Measurements from ENCODE around the gene ATP10A.

The ATP10A gene

GRCh38 chr15:25740383-25741255 is 122.5 kb downstream of the ATP10A start:
- no peaks in the 10 kb centered on the region for H3K9me3 Mint-ChIP-seq
- no peaks in the 10 kb centered on the region for H3K36me3 Mint-ChIP-seq (ENCODE audit: low read depth)
- peaks cover 24% of the 10 kb centered on the region for H3K27me3 Mint-ChIP-seq
- intact Hi-C loops (cut with micrococcal nuclease): loop anchor here (5.0 to 10.0 kb wide), 2 partner anchors 37 to 74 kb away; no protein-coding TSS in a partner anchor
- no peak overlapping the region for H3K4me3 Mint-ChIP-seq
- H3K4me1 Mint-ChIP-seq (ENCODE audit: low read depth): peaks cover 36% of the 10 kb centered on the region
- H3K27ac Mint-ChIP-seq: peak overlapping the region; percentile 47

GRCh38 chr15:25739687-25740121 is 123.4 kb downstream of the ATP10A start:
- intact Hi-C loops (cut with micrococcal nuclease): loop anchor here (5.0 to 10.0 kb wide), 3 partner anchors 38 to 125 kb away; partner anchors contain the start of gene ATP10A
- no peaks in the 10 kb centered on the region for H3K36me3 Mint-ChIP-seq (ENCODE audit: low read depth)
- H3K27me3 Mint-ChIP-seq: peaks cover 22% of the 10 kb centered on the region
- H3K4me3 Mint-ChIP-seq: no peak overlapping the region
- no peaks in the 10 kb centered on the region for H3K9me3 Mint-ChIP-seq
- H3K27ac Mint-ChIP-seq: no peak overlapping the region
- peaks cover 30% of the 10 kb centered on the region for H3K4me1 Mint-ChIP-seq (ENCODE audit: low read depth)

- Mint-ChIP-seq H3K36me3 (ENCODE audit: low read depth) (no peaks in the 10 kb centered on the region), H3K9me3 (no peaks in the 10 kb centered on the region), H3K27me3 (peaks cover 22% of the 10 kb centered on the region), H3K4me3 (no peak overlapping the region), H3K27ac (no peak overlapping the region), H3K4me1 (ENCODE audit: low read depth) (peaks cover 40% of the 10 kb centered on the region)
- intact Hi-C loops (cut with micrococcal nuclease): loop anchor here (10.0 kb wide), 1 partner anchor 126 kb away; the partner anchor contains the start of gene ATP10A
These were observed 124.8 kb downstream of the ATP10A start for GRCh38 chr15:25738171-25738965.

- Mint-ChIP-seq H3K4me1 (ENCODE audit: low read depth) (peaks cover 47% of the 10 kb centered on the region), H3K27ac (no peak overlapping the region), H3K4me3 (no peak overlapping the region), H3K27me3 (peaks cover 18% of the 10 kb centered on the region), H3K36me3 (ENCODE audit: low read depth) (no peaks in the 10 kb centered on the region), H3K9me3 (no peaks in the 10 kb centered on the region)
- intact Hi-C loops (cut with micrococcal nuclease): loop anchor here (10.0 kb wide), 1 partner anchor 128 kb away; the partner anchor contains the start of gene ATP10A
These were observed 125.9 kb downstream of the ATP10A start for GRCh38 chr15:25737218-25737643.

- Mint-ChIP-seq H3K4me1 (ENCODE audit: low read depth) (peaks cover 47% of the 10 kb centered on the region), H3K27me3 (peaks cover 17% of the 10 kb centered on the region), H3K27ac (no peak overlapping the region), H3K9me3 (no peaks in the 10 kb centered on the region), H3K4me3 (no peak overlapping the region), H3K36me3 (ENCODE audit: low read depth) (no peaks in the 10 kb centered on the region)
- intact Hi-C loops (cut with micrococcal nuclease): loop anchor here (10.0 kb wide), 1 partner anchor 128 kb away; the partner anchor contains the start of gene ATP10A
These were observed 126.7 kb downstream of the ATP10A start for GRCh38 chr15:25736461-25736860.

GRCh38 chr15:25735550-25736384 is 127.4 kb downstream of the ATP10A start:
- Mint-ChIP-seq H3K36me3 (ENCODE audit: low read depth) (no peaks in the 10 kb centered on the region), H3K27me3 (peaks cover 13% of the 10 kb centered on the region), H3K4me3 (no peak overlapping the region), H3K27ac (no peak overlapping the region), H3K4me1 (ENCODE audit: low read depth) (peaks cover 41% of the 10 kb centered on the region), H3K9me3 (no peaks in the 10 kb centered on the region)
- intact Hi-C loops (cut with micrococcal nuclease): loop anchor here (10.0 kb wide), 1 partner anchor 129 kb away; the partner anchor contains the start of gene ATP10A

- H3K4me1 Mint-ChIP-seq (ENCODE audit: low read depth): peaks cover 32% of the 10 kb centered on the region
- H3K27ac Mint-ChIP-seq: no peak overlapping the region
These were observed 128.3 kb downstream of the ATP10A start for GRCh38 chr15:25734680-25735355.

GRCh38 chr15:25733856-25734679 is 129.1 kb downstream of the ATP10A start:
- Mint-ChIP-seq H3K36me3 (ENCODE audit: low read depth) (no peaks in the 10 kb centered on the region), H3K27me3 (no peaks in the 10 kb centered on the region), H3K4me3 (no peak overlapping the region), H3K27ac (no peak overlapping the region), H3K9me3 (no peaks in the 10 kb centered on the region), H3K4me1 (ENCODE audit: low read depth) (peaks cover 25% of the 10 kb centered on the region)
- intact Hi-C loops (cut with micrococcal nuclease): loop anchor here (10.0 kb wide), 1 partner anchor 131 kb away; the partner anchor contains the start of gene ATP10A

More at GRCh38 chr15:25734680-25735355, 128.3 kb downstream of the ATP10A start:
- peaks cover 6% of the 10 kb centered on the region for H3K27me3 Mint-ChIP-seq
- no peaks in the 10 kb centered on the region for H3K36me3 Mint-ChIP-seq (ENCODE audit: low read depth)
- no peaks in the 10 kb centered on the region for H3K9me3 Mint-ChIP-seq
- intact Hi-C loops (cut with micrococcal nuclease): loop anchor here (10.0 kb wide), 1 partner anchor 130 kb away; the partner anchor contains the start of gene ATP10A
- no peak overlapping the region for H3K4me3 Mint-ChIP-seq

- Mint-ChIP-seq H3K27me3 (no peaks in the 10 kb centered on the region), H3K4me1 (ENCODE audit: low read depth) (peaks cover 21% of the 10 kb centered on the region), H3K9me3 (no peaks in the 10 kb centered on the region), H3K36me3 (ENCODE audit: low read depth) (no peaks in the 10 kb centered on the region), H3K4me3 (no peak overlapping the region), H3K27ac (no peak overlapping the region)
- intact Hi-C loops (cut with micrococcal nuclease): loop anchor here (10.0 kb wide), 1 partner anchor 132 kb away; the partner anchor contains the start of gene ATP10A
These were observed 129.9 kb downstream of the ATP10A start for GRCh38 chr15:25733036-25733855.

- H3K4me3 Mint-ChIP-seq: no peak overlapping the region
- no peaks in the 10 kb centered on the region for H3K27me3 Mint-ChIP-seq
- peaks cover 17% of the 10 kb centered on the region for H3K4me1 Mint-ChIP-seq (ENCODE audit: low read depth)
- no peaks in the 10 kb centered on the region for H3K9me3 Mint-ChIP-seq
- no peak overlapping the region for H3K27ac Mint-ChIP-seq
- no peaks in the 10 kb centered on the region for H3K36me3 Mint-ChIP-seq (ENCODE audit: low read depth)
- intact Hi-C loops (cut with micrococcal nuclease): loop anchor here (10.0 kb wide), 1 partner anchor 133 kb away; the partner anchor contains the start of gene ATP10A
These were observed 130.9 kb downstream of the ATP10A start for GRCh38 chr15:25732191-25732590.

GRCh38 chr15:25731411-25731810 is 131.7 kb downstream of the ATP10A start:
- no peaks in the 10 kb centered on the region for H3K36me3 Mint-ChIP-seq (ENCODE audit: low read depth)
- H3K27ac Mint-ChIP-seq: no peak overlapping the region
- intact Hi-C loops (cut with micrococcal nuclease): loop anchor here (10.0 kb wide), 1 partner anchor 133 kb away; the partner anchor contains the start of gene ATP10A
- no peaks in the 10 kb centered on the region for H3K9me3 Mint-ChIP-seq
- H3K4me1 Mint-ChIP-seq (ENCODE audit: low read depth): peaks cover 17% of the 10 kb centered on the region
- no peaks in the 10 kb centered on the region for H3K27me3 Mint-ChIP-seq
- no peak overlapping the region for H3K4me3 Mint-ChIP-seq

Data from dendritic cell treated with granulocyte-macrophage colony-stimulating factor and Interleukin-4, amounts not matched to agents 40 ng/mL and 50 ng/mL, for 4 days (primary cell).